Endothelial cell of umbilical vein (primary cell): ENCODE results near the gene THAP4.

Experiments
- EZH2 ChIP-seq: IDR thresholded peaks from 2 replicates; pipeline ENCODE4 v1.6.1; 2012; ENCODE audit warnings: borderline replicate concordance, low read depth, mild to moderate bottlenecking, moderate library complexity, low read length, inconsistent platforms; ENCODE audit not compliant: severe bottlenecking
- GATA2 ChIP-seq: IDR thresholded peaks from 2 replicates; pipeline ENCODE4 v1.7.0; 2011; ENCODE audit warnings: low read depth, mild to moderate bottlenecking, moderate library complexity, mixed read lengths, low read length; ENCODE audit not compliant: insufficient read length, insufficient read depth
- MYC ChIP-seq: IDR thresholded peaks from one replicate; pipeline ENCODE4 v1.6.1; 2011; ENCODE audit warnings: mild to moderate bottlenecking, low read depth, low read length
- POLR2AphosphoS5 ChIP-seq: IDR thresholded peaks from 2 replicates; pipeline ENCODE4 v1.6.1; 2012; ENCODE audit warnings: low read depth, mild to moderate bottlenecking, control low read depth, low read length, moderate library complexity; ENCODE audit not compliant: insufficient read depth
- TF ChIP-seq, protein P1 (sequence below), 2 donors: IDR thresholded peaks; 1 replicate in 1 of 2; 2 replicates in 1 of 2; pipeline ENCODE4 v1.5.1; 2011; ENCODE audit warnings: low read length in 2 of 2, mild to moderate bottlenecking in 2 of 2, moderate library complexity in 2 of 2, control low read depth in 1 of 2, inconsistent platforms in 1 of 2, low read depth in 1 of 2; ENCODE audit not compliant: insufficient read depth in 1 of 2; ENCODE audit errors: extremely low read depth in 1 of 2
- TF ChIP-seq, protein P2 (sequence below): IDR thresholded peaks from 2 replicates; pipeline ENCODE4 v1.6.1; 2011; ENCODE audit not compliant: insufficient read depth, insufficient read length

DNA sequence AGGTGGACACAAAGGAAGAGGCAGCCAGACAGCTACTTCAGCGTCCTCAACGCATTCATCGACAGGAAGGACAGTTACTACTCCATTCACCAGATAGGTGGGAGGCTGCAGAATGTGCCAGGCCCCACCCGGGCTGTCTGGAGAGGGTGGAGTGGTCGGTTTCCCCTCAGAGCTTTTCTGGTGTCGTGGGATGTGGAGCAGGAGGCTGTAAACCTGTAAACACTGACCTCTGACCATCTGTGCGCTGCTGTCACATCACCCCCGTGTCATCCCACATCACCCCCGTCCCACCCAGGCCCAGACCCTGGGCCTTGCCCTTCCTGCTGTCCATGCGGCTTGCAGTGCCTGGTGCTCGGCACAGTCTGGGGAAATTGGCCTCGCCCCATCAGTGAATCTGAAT, 17.6 kb upstream of the THAP4 start:
- no peak for TF ChIP-seq POLR2AphosphoS5
- TF ChIP-seq, protein P1, sequence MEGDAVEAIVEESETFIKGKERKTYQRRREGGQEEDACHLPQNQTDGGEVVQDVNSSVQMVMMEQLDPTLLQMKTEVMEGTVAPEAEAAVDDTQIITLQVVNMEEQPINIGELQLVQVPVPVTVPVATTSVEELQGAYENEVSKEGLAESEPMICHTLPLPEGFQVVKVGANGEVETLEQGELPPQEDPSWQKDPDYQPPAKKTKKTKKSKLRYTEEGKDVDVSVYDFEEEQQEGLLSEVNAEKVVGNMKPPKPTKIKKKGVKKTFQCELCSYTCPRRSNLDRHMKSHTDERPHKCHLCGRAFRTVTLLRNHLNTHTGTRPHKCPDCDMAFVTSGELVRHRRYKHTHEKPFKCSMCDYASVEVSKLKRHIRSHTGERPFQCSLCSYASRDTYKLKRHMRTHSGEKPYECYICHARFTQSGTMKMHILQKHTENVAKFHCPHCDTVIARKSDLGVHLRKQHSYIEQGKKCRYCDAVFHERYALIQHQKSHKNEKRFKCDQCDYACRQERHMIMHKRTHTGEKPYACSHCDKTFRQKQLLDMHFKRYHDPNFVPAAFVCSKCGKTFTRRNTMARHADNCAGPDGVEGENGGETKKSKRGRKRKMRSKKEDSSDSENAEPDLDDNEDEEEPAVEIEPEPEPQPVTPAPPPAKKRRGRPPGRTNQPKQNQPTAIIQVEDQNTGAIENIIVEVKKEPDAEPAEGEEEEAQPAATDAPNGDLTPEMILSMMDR (IDR thresholded peaks at IDR 0.05; ENCODE audit: extremely low read depth in 1 of 2, insufficient read depth in 1 of 2, low read depth in 1 of 2, low read length in 2 of 2), result no peak
- no peak for TF ChIP-seq EZH2
- TF ChIP-seq, protein P2, sequence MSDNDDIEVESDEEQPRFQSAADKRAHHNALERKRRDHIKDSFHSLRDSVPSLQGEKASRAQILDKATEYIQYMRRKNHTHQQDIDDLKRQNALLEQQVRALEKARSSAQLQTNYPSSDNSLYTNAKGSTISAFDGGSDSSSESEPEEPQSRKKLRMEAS, result no peak
- no peak for TF ChIP-seq GATA2
- TF ChIP-seq MYC, result no peak
